Cardiac fibroblast (primary cell): ENCODE measurements around the gene CCDC8.
"Not testable (repeated sequence)": the region's sequence is repeated elsewhere in the genome, so short reads cannot be mapped to it uniquely, and the experiment has no call there.

Source experiments
- DNase-seq, 2 donors: peaks; one replicate each; pipeline versions ENCODE4 v3.0.0 to v3.0.0-alpha.2; 2010; ENCODE audit warnings: low read depth in 2 of 2
- H3K4me3 ChIP-seq, 2 donors: replicated peaks in 1 of 2; 1 replicate in 1 of 2; 2 replicates in 1 of 2; pipeline ENCODE4 v1.5.1; 2011; ENCODE audit warnings: low read depth in 2 of 2, low read length in 2 of 2, mild to moderate bottlenecking in 2 of 2, moderate library complexity in 1 of 2
- CTCF ChIP-seq: IDR thresholded peaks from one replicate; pipeline ENCODE4 v1.5.1; 2011; ENCODE audit warnings: low read depth, mild to moderate bottlenecking, low read length, inconsistent platforms

Gene CCDC8

GRCh38 chr19:46422344-46422743 is 9.0 kb upstream of the CCDC8 start:
- H3K4me3 ChIP-seq: no peak overlapping the region
- no peak for DNase-seq
- TF ChIP-seq CTCF: no peak

- DNase-seq: no peak
- no peak overlapping the region for H3K4me3 ChIP-seq
- no peak for TF ChIP-seq CTCF
These were observed 6.7 kb upstream of the CCDC8 start for GRCh38 chr19:46420056-46420455.

GRCh38 chr19:46415804-46416709 is 2.7 kb upstream of the CCDC8 start:
- peak overlapping the region; percentile 32 to 42 for H3K4me3 ChIP-seq
- peak; percentile 86 to 95 for DNase-seq

GRCh38 chr19:46414899-46415298 is 1.5 kb upstream of the CCDC8 start:
- DNase-seq, H3K4me3 ChIP-seq: not testable (repeated sequence)

GRCh38 chr19:46412650-46413261 is 608 bp downstream of the CCDC8 start:
- DNase-seq: no peak
- peak overlapping the region; percentile 55 to 74 for H3K4me3 ChIP-seq
- TF ChIP-seq CTCF: no peak

GRCh38 chr19:46411925-46412649 is 1.3 kb downstream of the CCDC8 start:
- TF ChIP-seq CTCF: no peak
- peak overlapping the region; percentile 55 to 74 for H3K4me3 ChIP-seq
- no peak for DNase-seq

GRCh38 chr19:46411088-46411924 is 2.1 kb downstream of the CCDC8 start:
- no peak for TF ChIP-seq CTCF
- H3K4me3 ChIP-seq: peak overlapping the region; percentile 55 to 74
- DNase-seq: no peak
